ENCODE measurements around the gene FAM200B.

DNA sequence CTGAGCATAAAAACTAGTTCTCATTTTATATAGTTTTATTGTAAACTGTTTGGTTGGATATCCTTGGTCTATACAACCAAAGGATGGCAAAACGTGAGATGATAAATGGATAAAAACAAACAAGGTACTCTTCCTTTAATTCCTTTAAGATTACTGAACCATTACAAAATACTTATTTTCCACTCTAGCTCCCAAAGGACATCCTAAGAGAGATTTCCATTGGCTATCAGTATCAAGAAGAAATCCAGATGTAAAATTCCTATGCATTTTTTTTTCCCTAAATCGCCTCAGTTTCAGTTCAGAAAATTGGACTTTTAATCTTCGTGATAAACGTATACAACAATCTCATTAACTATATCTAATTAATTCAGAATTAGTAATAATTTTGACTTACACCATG, 28.8 kb upstream of the FAM200B start:
- TF ChIP-seq, protein P1, sequence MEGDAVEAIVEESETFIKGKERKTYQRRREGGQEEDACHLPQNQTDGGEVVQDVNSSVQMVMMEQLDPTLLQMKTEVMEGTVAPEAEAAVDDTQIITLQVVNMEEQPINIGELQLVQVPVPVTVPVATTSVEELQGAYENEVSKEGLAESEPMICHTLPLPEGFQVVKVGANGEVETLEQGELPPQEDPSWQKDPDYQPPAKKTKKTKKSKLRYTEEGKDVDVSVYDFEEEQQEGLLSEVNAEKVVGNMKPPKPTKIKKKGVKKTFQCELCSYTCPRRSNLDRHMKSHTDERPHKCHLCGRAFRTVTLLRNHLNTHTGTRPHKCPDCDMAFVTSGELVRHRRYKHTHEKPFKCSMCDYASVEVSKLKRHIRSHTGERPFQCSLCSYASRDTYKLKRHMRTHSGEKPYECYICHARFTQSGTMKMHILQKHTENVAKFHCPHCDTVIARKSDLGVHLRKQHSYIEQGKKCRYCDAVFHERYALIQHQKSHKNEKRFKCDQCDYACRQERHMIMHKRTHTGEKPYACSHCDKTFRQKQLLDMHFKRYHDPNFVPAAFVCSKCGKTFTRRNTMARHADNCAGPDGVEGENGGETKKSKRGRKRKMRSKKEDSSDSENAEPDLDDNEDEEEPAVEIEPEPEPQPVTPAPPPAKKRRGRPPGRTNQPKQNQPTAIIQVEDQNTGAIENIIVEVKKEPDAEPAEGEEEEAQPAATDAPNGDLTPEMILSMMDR (IDR thresholded peaks at IDR 0.05) = no peak
- TF ChIP-seq POLR2A (IDR thresholded peaks at IDR 0.05) = no peak
